Measurements from ENCODE around the gene RPP38. TPM values are rescaled to one million over a fixed set of nuclear protein-coding genes. Genes with fewer than 3 reads are reported as not detected.

The RPP38 gene
- total RNA-seq, 2 experiments from 2014 or later = 24.8 to 25.7 TPM

DNA sequence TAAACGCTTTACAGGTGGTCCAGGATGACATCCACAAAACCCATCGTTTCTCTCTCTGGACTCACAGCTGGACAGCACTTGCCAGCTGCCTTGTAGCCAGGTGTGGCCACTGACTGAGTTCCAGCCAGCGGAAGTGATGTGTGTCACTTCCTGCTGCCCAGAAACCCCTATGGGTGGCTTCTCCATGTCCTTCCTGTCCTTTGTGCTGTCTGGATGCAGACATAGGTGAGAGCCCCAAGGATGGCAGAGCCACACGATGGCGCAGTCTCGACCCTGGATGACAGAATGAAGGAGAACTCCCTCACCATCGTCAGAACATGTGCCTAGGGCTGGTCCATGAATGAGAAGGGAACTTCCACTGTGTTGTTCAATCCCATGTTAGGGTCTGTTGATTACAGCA, 49.2 kb downstream of the RPP38 start:
- POLR2A ChIA-PET = no interaction called here
- CTCF ChIA-PET = no interaction called here

DNA sequence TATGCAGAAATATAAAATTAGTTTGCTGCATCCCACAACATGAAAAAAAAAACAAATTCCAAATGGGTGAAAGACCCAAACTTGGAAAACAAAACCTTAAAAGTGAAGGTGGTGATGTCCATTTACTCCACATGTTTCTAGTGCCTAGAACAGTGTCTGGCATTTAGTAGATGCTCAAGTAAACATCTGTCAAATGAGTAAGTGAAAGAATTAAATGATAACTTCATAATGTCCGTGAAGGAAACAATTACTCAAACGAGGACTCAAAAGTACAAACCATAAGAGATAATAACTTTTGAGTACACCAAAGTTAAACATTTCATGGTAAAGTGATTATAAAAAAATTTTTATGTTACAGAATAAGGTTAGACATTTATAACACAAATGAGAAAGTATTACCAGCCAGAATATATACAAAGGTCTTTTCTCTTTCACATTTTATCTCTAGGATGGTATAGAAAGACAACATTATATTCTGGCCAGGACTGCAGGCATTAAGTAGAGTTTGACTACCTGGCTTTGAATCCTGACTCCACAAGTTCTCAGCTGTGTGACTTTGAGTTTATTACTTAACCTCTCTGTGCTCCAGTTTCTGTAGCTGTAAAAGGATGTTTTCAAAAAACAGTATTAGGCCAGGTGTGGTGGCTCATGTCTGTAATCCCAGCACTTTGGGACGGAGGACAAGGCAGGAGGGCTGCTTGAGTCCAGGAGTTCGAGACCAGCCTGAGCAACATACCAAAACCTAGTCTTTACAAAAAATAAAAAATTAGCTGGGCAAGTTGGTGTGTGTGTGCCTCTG, 50.6 kb downstream of the RPP38 start:
- CTCF ChIA-PET = no interaction called here
- POLR2A ChIA-PET = no interaction called here

DNA sequence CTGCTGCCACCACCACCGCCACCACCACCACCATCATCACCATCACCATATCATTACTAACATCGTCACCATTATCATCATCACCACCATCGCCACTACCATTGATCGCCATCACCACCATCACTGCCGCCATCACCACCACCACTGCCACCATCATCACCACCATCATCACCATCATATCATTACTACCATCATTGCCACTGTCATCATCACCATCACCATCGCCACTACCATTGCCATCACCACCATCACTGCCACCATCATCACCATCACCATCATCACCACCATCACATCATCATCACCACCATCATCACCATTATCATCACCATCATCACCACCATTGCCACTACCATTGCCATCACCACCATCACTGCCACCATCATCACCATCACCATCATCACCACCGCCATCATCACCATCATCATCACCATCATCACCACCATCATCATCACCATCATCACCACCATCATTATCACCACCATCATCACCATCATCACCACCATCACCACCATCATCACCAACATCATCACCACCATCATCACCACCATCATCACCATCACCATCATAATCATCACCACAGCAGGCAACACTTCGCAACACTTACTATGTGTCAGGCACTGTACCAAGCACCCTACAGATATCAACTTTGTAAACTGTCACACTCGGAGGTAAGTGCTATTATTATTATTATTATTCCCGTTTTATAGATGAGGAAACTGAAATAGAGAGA, 52.1 kb downstream of the RPP38 start:
- ChIA-PET POLR2A (no interaction called here), CTCF (no interaction called here)

DNA sequence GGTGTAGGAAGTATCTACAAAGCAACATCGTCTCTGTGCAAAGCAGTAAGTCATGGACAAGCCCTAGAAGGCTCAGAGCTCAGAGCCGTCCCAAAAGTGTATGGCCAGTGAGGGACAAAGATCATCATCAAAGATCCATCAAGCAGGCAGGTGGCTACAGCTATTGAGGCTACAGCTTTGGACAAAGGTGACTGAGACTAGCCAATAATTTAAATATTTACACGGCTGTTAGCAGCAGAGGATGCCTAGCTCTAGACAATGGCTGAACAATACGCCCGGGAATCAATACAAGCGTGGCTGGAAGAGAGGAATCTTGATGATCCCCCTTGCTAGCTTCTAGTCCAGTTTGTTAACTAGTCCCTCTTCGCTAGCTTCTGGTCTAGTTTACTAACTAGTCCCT, 53.4 kb downstream of the RPP38 start:
- ChIA-PET CTCF (interaction anchor here (0.6 to 1.1 kb wide), 2 partner anchors 9 to 12 kb away, joined by 3 read pairs; no protein-coding TSS in a partner anchor), POLR2A (interaction anchor here (0.7 kb wide), 1 partner anchor 26 kb away, joined by 3 read pairs; no protein-coding TSS in a partner anchor)

DNA sequence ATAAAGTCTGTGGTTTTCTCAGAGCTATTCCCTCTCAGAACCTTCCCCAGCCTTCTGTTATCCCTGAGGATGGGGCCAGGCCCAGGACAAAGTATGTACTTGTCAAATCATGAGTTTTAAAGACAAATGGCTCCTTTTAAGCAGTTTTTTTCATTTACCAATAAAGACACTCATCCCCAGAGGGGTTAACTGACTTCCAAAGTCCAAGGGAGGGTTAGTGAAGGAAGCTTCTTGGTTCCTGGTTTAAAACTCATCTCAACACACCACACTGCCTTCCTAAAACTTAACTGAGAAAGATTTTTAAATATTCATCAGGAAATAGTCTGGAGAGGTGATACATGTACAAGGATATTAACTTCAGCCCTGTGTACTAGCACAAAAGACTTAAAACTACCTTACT, 55.4 kb downstream of the RPP38 start:
- POLR2A ChIA-PET = no interaction called here
- CTCF ChIA-PET = no interaction called here

Other genes with a start within 250 kb of the RPP38 start
- gene SUV39H2, start 218.5 kb upstream of the RPP38 start, total RNA-seq = 10 to 100 TPM; 41.8 to 43.3 TPM
- 10 to 100 TPM; 12.0 to 16.4 TPM for gene DCLRE1C, start 143.3 kb upstream of the RPP38 start, total RNA-seq
- 1 to 10 TPM in 1 of 2 experiments, under 1 TPM in 1; 0.42 to 1.3 TPM for gene MEIG1, start 138.0 kb upstream of the RPP38 start, total RNA-seq
- under 1 TPM; 0.17 to 0.21 TPM for gene OLAH, start 53.4 kb upstream of the RPP38 start, total RNA-seq
- 1 to 10 TPM in 1 of 2 experiments, under 1 TPM in 1; 0.89 to 1.2 TPM for gene ACBD7, start 8.6 kb upstream of the RPP38 start, total RNA-seq
- 10 to 100 TPM in 1 of 2 experiments, 1 to 10 TPM in 1; 9.8 to 10.1 TPM for gene NMT2, start 71.3 kb downstream of the RPP38 start, total RNA-seq